ENCODE measurements around the gene GALNT18.

The GALNT18 gene

GRCh38 chr11:11659567-11660362 is 38.0 kb upstream of the GALNT18 start:
- H3K36me3 ChIP-seq (ENCODE audit: control insufficient read depth, insufficient read depth, low read length): no peaks in the 10 kb centered on the region
- peaks cover 15% of the 10 kb centered on the region for H3K4me1 ChIP-seq (ENCODE audit: control insufficient read depth, insufficient read depth, low read length)
- no peak overlapping the region for H3K27ac ChIP-seq (ENCODE audit: low read depth, low read length)
- H3K27me3 ChIP-seq (ENCODE audit: control insufficient read depth, insufficient read depth, low read length): no peaks in the 10 kb centered on the region
- H3K9ac ChIP-seq (ENCODE audit: low read length): no peak overlapping the region
- H3K9me3 ChIP-seq (ENCODE audit: control insufficient read depth, insufficient read depth, low read depth, low read length): no peaks in the 10 kb centered on the region
- H3K4me3 ChIP-seq (ENCODE audit: low read depth, low read length): no peak overlapping the region

- Histone ChIP-seq H3K9ac (ENCODE audit: low read length) (no peak overlapping the region), H3K27me3 (ENCODE audit: control insufficient read depth, insufficient read depth, low read length) (no peaks in the 10 kb centered on the region), H3K36me3 (ENCODE audit: control insufficient read depth, insufficient read depth, low read length) (no peaks in the 10 kb centered on the region), H3K27ac (ENCODE audit: low read depth, low read length) (no peak overlapping the region), H3K4me1 (ENCODE audit: control insufficient read depth, insufficient read depth, low read length) (peaks cover 14% of the 10 kb centered on the region), H3K4me3 (ENCODE audit: low read depth, low read length) (no peak overlapping the region), H3K9me3 (ENCODE audit: control insufficient read depth, insufficient read depth, low read depth, low read length) (no peaks in the 10 kb centered on the region)
Observed at GRCh38 chr11:11657218-11657955, 35.6 kb upstream of the GALNT18 start.

- H3K27me3 ChIP-seq (ENCODE audit: control insufficient read depth, insufficient read depth, low read length): 0 out of 2 replicates have a peak, but pooled peaks cover 3% of the 10 kb centered on the region
- H3K27ac ChIP-seq (ENCODE audit: low read depth, low read length): no peak overlapping the region
Observed at GRCh38 chr11:11641581-11641980, 19.8 kb upstream of the GALNT18 start.

GRCh38 chr11:11640996-11641395 is 19.2 kb upstream of the GALNT18 start:
- Histone ChIP-seq H3K4me1 (ENCODE audit: control insufficient read depth, insufficient read depth, low read length) (0 out of 2 replicates have a peak, but pooled peaks cover 4% of the 10 kb centered on the region), H3K9ac (ENCODE audit: low read length) (no peak overlapping the region), H3K27me3 (ENCODE audit: control insufficient read depth, insufficient read depth, low read length) (0 out of 2 replicates have a peak, but pooled peaks cover 3% of the 10 kb centered on the region), H3K4me3 (ENCODE audit: low read depth, low read length) (no peak overlapping the region), H3K9me3 (ENCODE audit: control insufficient read depth, insufficient read depth, low read depth, low read length) (no peaks in the 10 kb centered on the region), H3K27ac (ENCODE audit: low read depth, low read length) (no peak overlapping the region), H3K36me3 (ENCODE audit: control insufficient read depth, insufficient read depth, low read length) (no peaks in the 10 kb centered on the region)

More at GRCh38 chr11:11641581-11641980, 19.8 kb upstream of the GALNT18 start:
- no peaks in the 10 kb centered on the region for H3K36me3 ChIP-seq (ENCODE audit: control insufficient read depth, insufficient read depth, low read length)
- H3K4me3 ChIP-seq (ENCODE audit: low read depth, low read length): no peak overlapping the region
- no peaks in the 10 kb centered on the region for H3K9me3 ChIP-seq (ENCODE audit: control insufficient read depth, insufficient read depth, low read depth, low read length)
- no peak overlapping the region for H3K9ac ChIP-seq (ENCODE audit: low read length)
- H3K4me1 ChIP-seq (ENCODE audit: control insufficient read depth, insufficient read depth, low read length): no peaks in the 10 kb centered on the region

GRCh38 chr11:11640152-11640551 is 18.3 kb upstream of the GALNT18 start:
- no peaks in the 10 kb centered on the region for H3K9me3 ChIP-seq (ENCODE audit: control insufficient read depth, insufficient read depth, low read depth, low read length)
- H3K4me1 ChIP-seq (ENCODE audit: control insufficient read depth, insufficient read depth, low read length): 0 out of 2 replicates have a peak, but pooled peaks cover 4% of the 10 kb centered on the region
- no peaks in the 10 kb centered on the region for H3K36me3 ChIP-seq (ENCODE audit: control insufficient read depth, insufficient read depth, low read length)
- no peak overlapping the region for H3K9ac ChIP-seq (ENCODE audit: low read length)
- no peak overlapping the region for H3K27ac ChIP-seq (ENCODE audit: low read depth, low read length)
- no peak overlapping the region for H3K4me3 ChIP-seq (ENCODE audit: low read depth, low read length)
- 0 out of 2 replicates have a peak, but pooled peaks cover 3% of the 10 kb centered on the region for H3K27me3 ChIP-seq (ENCODE audit: control insufficient read depth, insufficient read depth, low read length)

- Histone ChIP-seq H3K4me1 (ENCODE audit: control insufficient read depth, insufficient read depth, low read length) (0 out of 2 replicates have a peak, but pooled peaks cover 4% of the 10 kb centered on the region), H3K36me3 (ENCODE audit: control insufficient read depth, insufficient read depth, low read length) (no peaks in the 10 kb centered on the region), H3K4me3 (ENCODE audit: low read depth, low read length) (no peak overlapping the region), H3K27ac (ENCODE audit: low read depth, low read length) (no peak overlapping the region), H3K9me3 (ENCODE audit: control insufficient read depth, insufficient read depth, low read depth, low read length) (peaks cover 8% of the 10 kb centered on the region), H3K27me3 (ENCODE audit: control insufficient read depth, insufficient read depth, low read length) (0 out of 2 replicates have a peak, but pooled peaks cover 3% of the 10 kb centered on the region), H3K9ac (ENCODE audit: low read length) (no peak overlapping the region)
Observed at GRCh38 chr11:11636671-11637070, 14.9 kb upstream of the GALNT18 start.

GRCh38 chr11:11635443-11635842 is 13.6 kb upstream of the GALNT18 start:
- H3K27me3 ChIP-seq (ENCODE audit: control insufficient read depth, insufficient read depth, low read length): peaks cover 4% of the 10 kb centered on the region; the same call in 1 of the 2 replicates
- peaks cover 8% of the 10 kb centered on the region for H3K9me3 ChIP-seq (ENCODE audit: control insufficient read depth, insufficient read depth, low read depth, low read length)
- no peak overlapping the region for H3K4me3 ChIP-seq (ENCODE audit: low read depth, low read length)
- H3K36me3 ChIP-seq (ENCODE audit: control insufficient read depth, insufficient read depth, low read length): no peaks in the 10 kb centered on the region
- H3K4me1 ChIP-seq (ENCODE audit: control insufficient read depth, insufficient read depth, low read length): 0 out of 2 replicates have a peak, but pooled peaks cover 4% of the 10 kb centered on the region
- no peak overlapping the region for H3K9ac ChIP-seq (ENCODE audit: low read length)
- H3K27ac ChIP-seq (ENCODE audit: low read depth, low read length): no peak overlapping the region

- H3K27ac ChIP-seq (ENCODE audit: low read depth, low read length): no peak overlapping the region
- H3K36me3 ChIP-seq (ENCODE audit: control insufficient read depth, insufficient read depth, low read length): no peaks in the 10 kb centered on the region
- peaks cover 8% of the 10 kb centered on the region for H3K9me3 ChIP-seq (ENCODE audit: control insufficient read depth, insufficient read depth, low read depth, low read length)
- no peak overlapping the region for H3K9ac ChIP-seq (ENCODE audit: low read length)
- peaks cover 8% of the 10 kb centered on the region for H3K4me1 ChIP-seq (ENCODE audit: control insufficient read depth, insufficient read depth, low read length)
- no peak overlapping the region for H3K4me3 ChIP-seq (ENCODE audit: low read depth, low read length)
- peaks cover 39% of the 10 kb centered on the region for H3K27me3 ChIP-seq (ENCODE audit: control insufficient read depth, insufficient read depth, low read length)
Observed at GRCh38 chr11:11629368-11629767, 7.6 kb upstream of the GALNT18 start.

GRCh38 chr11:11628651-11629050 is 6.8 kb upstream of the GALNT18 start:
- Histone ChIP-seq H3K4me1 (ENCODE audit: control insufficient read depth, insufficient read depth, low read length) (peaks cover 8% of the 10 kb centered on the region), H3K4me3 (ENCODE audit: low read depth, low read length) (no peak overlapping the region; the same call in 1 of the 2 replicates), H3K9ac (ENCODE audit: low read length) (no peak overlapping the region), H3K27me3 (ENCODE audit: control insufficient read depth, insufficient read depth, low read length) (peaks cover 46% of the 10 kb centered on the region), H3K36me3 (ENCODE audit: control insufficient read depth, insufficient read depth, low read length) (no peaks in the 10 kb centered on the region), H3K9me3 (ENCODE audit: control insufficient read depth, insufficient read depth, low read depth, low read length) (peaks cover 8% of the 10 kb centered on the region), H3K27ac (ENCODE audit: low read depth, low read length) (no peak overlapping the region)

- Histone ChIP-seq H3K4me3 (ENCODE audit: low read depth, low read length) (no peak overlapping the region), H3K4me1 (ENCODE audit: control insufficient read depth, insufficient read depth, low read length) (peaks cover 10% of the 10 kb centered on the region), H3K27me3 (ENCODE audit: control insufficient read depth, insufficient read depth, low read length) (peaks cover 63% of the 10 kb centered on the region)
Observed at GRCh38 chr11:11626128-11626527, 4.3 kb upstream of the GALNT18 start.

GRCh38 chr11:11624926-11625325 is 3.1 kb upstream of the GALNT18 start:
- Histone ChIP-seq H3K9ac (ENCODE audit: low read length) (no peak overlapping the region), H3K27ac (ENCODE audit: low read depth, low read length) (no peak overlapping the region), H3K4me1 (ENCODE audit: control insufficient read depth, insufficient read depth, low read length) (peaks cover 19% of the 10 kb centered on the region), H3K4me3 (ENCODE audit: low read depth, low read length) (no peak overlapping the region), H3K36me3 (ENCODE audit: control insufficient read depth, insufficient read depth, low read length) (no peaks in the 10 kb centered on the region), H3K9me3 (ENCODE audit: control insufficient read depth, insufficient read depth, low read depth, low read length) (no peaks in the 10 kb centered on the region), H3K27me3 (ENCODE audit: control insufficient read depth, insufficient read depth, low read length) (peaks cover 69% of the 10 kb centered on the region)

More at GRCh38 chr11:11626128-11626527, 4.3 kb upstream of the GALNT18 start:
- Histone ChIP-seq H3K9me3 (ENCODE audit: control insufficient read depth, insufficient read depth, low read depth, low read length) (no peaks in the 10 kb centered on the region), H3K36me3 (ENCODE audit: control insufficient read depth, insufficient read depth, low read length) (no peaks in the 10 kb centered on the region), H3K9ac (ENCODE audit: low read length) (no peak overlapping the region), H3K27ac (ENCODE audit: low read depth, low read length) (no peak overlapping the region)

Data from HUES6 (cell line).